Panc1 (cell line): Measurements from ENCODE around the gene CHST11.

Experiments used
- POLR2AphosphoS5 ChIP-seq: IDR thresholded peaks from 2 replicates; pipeline ENCODE4 v1.6.1; 2012; ENCODE audit warnings: mild to moderate bottlenecking, low read depth, low read length, moderate library complexity
- TF ChIP-seq, protein P1 (sequence below): fragments of 450-650 bp; IDR thresholded peaks from 2 replicates; pipeline ENCODE4 v1.5.1; 2017; ENCODE audit warnings: mild to moderate bottlenecking

GRCh38 chr12:104581005-104581570 is 124.3 kb downstream of the CHST11 start:
- TF ChIP-seq, protein P1, sequence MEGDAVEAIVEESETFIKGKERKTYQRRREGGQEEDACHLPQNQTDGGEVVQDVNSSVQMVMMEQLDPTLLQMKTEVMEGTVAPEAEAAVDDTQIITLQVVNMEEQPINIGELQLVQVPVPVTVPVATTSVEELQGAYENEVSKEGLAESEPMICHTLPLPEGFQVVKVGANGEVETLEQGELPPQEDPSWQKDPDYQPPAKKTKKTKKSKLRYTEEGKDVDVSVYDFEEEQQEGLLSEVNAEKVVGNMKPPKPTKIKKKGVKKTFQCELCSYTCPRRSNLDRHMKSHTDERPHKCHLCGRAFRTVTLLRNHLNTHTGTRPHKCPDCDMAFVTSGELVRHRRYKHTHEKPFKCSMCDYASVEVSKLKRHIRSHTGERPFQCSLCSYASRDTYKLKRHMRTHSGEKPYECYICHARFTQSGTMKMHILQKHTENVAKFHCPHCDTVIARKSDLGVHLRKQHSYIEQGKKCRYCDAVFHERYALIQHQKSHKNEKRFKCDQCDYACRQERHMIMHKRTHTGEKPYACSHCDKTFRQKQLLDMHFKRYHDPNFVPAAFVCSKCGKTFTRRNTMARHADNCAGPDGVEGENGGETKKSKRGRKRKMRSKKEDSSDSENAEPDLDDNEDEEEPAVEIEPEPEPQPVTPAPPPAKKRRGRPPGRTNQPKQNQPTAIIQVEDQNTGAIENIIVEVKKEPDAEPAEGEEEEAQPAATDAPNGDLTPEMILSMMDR: no peak
- TF ChIP-seq POLR2AphosphoS5: no peak
